GM18861 (cell line): ENCODE data around the gene RAB1A.
"Not testable (repeated sequence)": the region's sequence is repeated elsewhere in the genome, so short reads cannot be mapped to it uniquely, and the experiment has no call there.

Source experiments
- ATAC-seq: cut with Tn5 transposase; IDR thresholded peaks from one replicate; pipeline ENCODE4 v1.9.1; 2021; ENCODE audit not compliant: unreplicated experiment

RAB1A gene

DNA sequence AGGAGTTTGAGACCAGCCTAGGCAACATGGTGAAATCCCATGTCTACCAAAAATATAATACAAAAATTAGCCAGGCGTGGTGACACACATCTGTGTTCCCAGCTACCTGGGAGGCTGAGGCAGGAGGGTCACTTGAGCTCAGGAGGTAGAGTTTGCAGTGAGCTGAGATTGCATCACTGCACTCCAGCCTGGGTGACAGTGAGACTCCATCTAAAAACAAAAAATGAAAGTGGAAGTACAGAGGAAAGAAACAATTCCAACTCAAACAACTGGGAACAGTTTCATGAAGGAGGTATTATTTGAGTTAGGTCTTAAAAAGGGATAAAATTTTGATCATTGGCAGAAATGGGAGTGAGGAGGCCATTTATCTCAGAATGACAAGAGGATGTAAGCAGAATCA lies 6.3 kb upstream of the RAB1A start:
- ATAC-seq, result no peak

DNA sequence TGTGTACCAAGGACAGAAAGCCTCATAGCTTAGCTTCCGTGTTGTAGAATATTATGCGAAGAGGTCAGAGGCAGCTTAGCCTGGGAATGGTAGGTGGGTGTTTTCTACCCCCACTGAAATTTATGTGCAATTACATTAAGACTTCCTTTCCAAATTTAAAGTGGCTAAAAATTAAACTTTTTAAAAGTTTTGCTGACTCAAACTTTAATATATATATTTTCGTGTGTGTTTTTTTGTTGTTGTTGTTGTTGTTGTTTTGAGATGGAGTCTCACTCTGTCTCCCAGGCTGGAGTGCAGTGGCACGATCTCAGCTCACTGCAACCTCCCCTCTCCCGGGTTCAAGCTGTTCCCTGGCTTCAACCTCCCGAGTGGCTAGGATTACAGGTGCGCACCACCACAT lies 4.3 kb upstream of the RAB1A start:
- no peak for ATAC-seq

DNA sequence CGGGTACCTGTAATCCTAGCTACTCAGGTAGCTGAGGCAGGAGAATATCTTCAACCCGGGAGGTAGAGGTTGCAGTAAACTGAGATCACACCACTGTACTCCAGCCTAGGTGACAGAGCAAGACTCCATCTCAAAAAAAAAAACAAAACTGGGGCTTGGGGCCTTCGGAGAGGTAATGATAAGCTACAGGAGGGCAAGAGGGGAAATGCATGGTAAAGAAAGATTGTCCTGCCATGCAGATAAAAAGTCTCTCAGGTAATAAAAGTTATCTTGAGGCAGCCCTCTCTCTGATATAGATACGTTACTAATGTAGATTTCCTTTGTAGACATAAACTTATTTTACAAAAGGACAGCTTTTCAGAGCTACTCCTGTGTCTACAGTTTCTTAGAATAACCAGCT lies 3.7 kb upstream of the RAB1A start:
- ATAC-seq, result no peak

DNA sequence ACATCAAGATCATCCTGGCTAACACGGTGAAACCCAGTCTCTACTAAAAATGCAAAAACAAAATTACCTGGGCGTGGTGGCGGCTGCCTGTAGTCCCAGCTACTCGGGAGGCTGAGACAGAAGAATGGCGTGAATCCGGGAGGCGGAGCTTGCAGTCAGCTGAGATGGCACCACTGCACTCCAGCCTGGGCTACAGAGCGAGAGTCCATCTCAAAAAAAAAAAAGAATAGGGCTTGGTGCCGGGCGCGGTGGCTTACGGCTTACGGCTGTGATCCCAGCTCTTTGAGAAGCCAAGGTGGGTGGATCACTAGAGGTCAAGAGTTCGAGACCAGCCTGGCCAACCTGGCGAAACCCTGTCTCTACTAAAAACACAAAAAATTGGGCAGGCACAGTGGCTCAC lies 3.0 kb upstream of the RAB1A start:
- ATAC-seq, result not testable (repeated sequence)

DNA sequence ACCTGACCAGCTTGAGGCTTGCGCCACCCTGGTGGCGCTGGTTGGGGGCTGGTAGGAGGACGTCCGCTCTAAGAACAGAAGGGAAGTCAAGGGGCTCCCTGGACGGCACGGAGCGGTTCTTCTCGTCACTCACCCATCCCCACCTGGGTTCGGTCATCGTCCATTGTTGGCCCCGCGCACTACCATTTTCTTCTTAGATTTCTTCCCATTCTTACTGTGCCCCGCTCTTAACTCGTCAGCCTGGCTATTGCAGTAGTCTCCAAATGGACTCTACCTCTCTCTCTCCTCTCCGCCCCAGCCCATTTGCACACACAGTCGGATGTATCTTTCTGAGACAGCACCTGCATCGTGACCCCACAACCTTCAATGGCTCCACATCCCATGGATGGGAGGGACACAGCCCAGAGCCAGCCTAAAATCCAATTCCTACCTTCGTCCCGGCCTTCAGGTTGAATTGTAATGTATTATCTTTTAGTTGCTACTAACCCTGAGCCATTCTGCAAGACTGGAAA lies 814 bp upstream of the RAB1A start:
- ATAC-seq, result peak; percentile 13

DNA sequence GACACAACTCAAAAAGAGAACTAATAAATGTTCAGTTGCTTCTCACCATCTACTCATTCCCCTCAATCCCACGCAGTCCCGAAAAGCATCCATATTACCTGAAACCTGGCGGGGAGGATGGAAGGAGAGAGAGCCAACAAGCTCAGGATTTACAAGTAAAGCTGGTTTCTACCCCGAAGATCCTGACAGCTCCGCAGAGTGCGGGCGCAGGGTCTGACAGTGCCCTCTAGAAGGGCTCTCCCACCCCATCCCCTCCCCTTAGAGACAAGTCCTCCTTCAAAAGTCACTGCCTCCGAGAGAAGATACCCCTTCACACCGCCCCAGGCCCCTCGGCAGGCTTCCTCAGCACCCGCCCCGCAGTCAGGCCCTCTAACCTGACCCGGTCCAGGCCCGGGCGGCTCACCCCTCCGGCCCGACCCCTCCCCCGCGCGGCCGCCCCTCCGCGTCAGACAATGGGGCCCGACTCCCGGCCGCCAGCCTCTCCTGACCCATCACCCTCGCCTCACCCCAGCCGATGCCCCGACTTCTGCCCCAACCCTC lies 550 bp downstream of the RAB1A start:
- no peak for ATAC-seq

DNA sequence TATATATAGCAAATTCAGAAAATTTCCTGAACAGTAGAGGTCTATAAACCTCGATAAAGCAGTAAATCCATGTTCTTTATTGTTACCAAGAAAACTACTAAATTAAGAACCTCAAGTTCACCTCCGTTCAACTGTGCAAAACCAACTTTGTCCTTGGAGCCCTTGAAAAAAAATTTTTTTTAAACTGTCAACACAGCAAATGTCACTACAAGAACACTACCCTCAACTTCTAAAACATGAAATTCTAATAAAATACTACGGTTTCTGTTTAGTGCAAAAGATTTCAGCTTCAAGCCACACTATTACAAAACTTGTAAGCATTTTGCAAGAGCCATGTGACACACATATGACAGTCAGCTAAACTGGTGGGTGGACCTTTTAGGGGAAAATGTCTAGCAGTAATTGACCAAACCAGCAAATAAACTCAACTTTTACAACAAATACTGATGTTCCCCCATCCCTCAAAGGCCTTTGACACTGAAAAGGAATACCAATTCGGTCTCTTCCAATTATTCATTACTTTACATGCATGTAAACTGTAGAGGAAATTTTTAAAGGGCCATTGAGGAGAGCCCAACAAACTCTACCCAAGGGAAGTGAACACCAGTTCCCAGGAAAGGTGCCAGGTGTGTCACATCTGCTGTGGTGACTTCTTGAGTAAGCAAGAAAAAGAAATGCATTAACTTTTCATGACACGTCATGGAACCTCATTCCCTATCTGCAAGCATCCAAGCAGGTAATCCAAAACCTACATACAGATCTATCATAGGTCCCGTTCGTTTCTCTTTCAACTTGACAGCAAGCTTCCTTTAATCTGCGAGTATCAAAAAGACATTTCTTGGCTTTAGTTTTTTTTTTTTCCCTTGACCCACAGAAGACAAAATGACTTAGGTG lies 1.4 kb downstream of the RAB1A start:
- no peak for ATAC-seq

DNA sequence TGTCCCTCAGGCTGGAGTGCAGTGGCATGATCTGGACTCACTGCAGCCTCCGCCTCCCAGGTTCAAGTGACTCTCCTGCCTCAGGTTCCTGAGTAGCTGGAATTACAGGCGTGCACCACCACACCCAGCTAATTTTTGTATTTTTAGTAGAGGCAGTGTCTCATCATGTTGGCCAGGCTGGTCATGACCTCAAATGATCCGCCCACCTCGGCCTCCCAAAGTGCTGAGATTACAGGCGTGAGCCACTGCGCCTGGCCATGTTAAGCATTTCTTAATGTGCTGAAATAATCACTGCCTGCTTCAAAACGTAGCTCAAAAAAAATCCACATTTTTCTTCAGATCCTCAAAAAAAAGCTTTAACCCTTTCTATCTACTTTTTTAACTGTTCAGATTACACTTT lies 4.4 kb downstream of the RAB1A start:
- ATAC-seq, result not testable (repeated sequence)

DNA sequence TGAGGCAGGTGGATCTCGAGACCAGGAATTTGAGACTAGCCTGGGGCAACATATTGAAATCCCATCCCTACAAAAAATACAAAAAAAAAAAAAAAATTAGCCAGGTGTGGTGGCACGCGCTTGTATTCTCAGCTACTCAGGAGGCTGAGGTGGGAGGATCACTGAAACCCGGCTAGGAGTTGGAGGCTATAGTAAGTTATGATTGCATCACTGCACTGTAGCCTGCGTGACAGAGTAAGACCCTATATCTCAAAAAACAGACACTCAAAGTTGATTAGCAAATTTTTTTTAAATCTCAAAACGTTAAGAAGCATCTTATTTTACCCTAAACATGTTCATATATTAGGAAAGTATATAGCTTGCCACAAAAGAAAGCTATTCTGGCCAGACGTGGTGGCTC lies 7.6 kb downstream of the RAB1A start:
- no peak for ATAC-seq

DNA sequence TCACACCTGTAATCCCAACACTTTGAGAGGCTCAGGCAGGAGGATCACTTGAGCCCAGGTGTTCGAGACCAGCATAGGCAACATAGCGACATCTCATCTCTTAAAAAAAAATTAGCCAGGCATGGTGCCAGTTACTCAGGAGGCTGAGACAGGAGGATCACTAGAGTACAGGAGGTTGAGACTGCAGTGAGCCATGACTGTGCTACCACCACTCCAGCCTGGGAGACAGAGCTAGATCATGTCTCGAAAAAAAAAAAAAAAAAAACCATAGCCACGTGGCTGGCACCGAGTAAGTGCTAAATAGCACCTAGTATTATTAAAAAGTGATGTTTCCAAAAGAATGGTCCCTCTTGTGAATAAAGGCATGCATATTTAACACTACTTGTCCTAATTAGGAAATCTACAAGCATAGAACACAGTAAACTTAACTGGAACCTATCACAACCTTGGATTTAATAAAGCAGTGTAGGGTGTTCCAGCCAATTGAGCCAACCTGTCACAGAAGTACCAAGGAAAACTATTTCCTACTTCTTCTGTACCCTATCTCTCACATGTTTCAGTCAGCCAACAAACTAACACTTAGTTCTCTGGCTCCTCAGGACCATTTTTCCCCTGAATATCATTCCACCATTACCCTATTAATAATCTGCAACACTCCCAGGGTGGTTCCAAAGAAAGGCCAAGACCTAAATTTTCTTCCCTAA lies 8.8 kb downstream of the RAB1A start:
- no peak for ATAC-seq

DNA sequence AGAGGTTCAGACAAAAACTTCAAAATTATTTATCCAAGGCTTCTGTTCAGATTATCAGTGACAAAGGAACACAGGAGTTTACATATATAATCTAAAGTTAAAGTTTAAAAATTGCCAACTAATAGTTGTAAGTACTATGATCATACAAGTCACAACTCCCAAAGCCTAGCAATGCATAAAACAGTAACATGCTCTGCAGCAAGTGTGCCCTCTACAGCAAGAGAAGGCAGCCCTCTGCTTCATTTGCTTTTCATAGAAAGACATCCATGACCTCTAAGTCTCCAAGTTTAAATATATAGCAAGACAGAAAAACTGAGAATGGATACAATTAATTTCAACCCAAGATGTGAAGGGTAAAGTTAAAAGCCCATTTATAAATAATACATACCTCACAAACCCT lies 13.3 kb downstream of the RAB1A start:
- no peak for ATAC-seq

DNA sequence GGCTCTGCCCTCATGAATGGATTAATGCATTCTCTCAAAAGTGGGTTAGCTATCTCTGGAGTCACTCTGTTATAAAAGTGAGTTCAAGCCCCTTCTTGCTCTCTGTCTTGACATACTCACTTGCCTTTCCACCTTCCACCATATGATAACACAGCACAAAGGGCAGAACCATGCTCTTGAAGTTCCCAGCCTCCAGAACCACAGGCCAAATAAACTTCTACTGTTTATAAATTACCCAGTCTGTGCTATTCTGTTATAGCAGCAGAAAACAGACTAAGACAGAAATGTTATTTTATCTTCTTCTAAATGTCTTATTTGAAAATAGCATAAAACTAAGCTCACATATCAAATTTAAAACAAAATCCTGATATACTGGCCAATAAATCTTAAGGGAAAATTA lies 15.0 kb downstream of the RAB1A start:
- ATAC-seq, result no peak

DNA sequence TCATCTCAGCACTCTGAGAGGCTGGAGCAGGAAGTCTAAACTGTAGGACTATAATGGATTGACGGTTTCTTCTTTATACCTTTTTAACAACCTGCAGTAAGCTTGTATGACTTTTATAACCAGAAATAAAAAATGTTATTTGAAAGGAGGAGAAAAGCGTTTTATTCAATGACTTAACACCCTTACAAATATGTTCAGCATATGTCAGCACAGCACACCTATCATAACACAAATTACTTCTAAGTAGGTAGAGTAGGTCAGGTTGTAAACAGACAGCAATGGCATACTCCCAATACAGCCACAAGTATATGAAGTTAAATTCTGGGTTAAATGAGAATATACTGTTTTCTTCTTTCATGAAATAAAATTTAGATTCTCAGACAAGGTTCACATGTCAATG lies 16.1 kb downstream of the RAB1A start:
- no peak for ATAC-seq

DNA sequence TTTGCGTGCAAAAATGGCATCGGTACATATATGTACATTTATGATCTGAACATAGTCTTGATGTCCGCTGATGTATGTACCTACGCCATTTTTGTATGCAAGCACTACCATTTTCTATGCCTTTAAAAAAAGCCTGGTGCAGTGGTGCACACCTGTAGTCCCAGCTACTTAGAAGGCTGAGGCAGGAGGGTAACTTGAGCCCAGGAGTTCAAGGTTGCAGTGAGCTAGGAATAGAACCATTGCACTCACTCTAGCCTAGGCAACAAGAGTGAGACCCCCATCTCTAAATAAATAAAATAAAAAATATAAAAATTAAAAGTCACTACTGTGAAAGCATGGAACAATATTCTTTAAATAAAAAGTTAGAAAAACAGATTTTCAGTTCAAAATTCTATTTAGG lies 16.7 kb downstream of the RAB1A start:
- ATAC-seq, result no peak

DNA sequence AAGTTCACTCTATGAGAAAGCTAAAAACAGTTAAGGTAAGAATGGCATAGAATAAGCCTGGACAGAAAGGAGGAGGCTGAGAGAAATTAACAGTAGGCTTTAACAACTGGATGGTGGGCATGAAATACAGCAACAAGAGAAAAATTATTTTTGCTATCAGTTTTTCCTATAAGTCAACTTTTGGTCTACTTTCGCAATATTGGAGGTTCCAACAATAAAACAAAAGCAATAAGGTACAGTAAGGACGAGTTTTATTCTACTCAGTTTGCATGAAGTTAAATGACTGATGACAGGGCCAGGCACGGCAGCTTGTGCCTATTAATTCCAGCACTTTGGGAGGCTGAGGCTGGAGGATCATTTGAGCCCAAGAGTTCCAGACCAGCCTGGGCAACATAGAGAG lies 17.3 kb downstream of the RAB1A start:
- ATAC-seq, result no peak

DNA sequence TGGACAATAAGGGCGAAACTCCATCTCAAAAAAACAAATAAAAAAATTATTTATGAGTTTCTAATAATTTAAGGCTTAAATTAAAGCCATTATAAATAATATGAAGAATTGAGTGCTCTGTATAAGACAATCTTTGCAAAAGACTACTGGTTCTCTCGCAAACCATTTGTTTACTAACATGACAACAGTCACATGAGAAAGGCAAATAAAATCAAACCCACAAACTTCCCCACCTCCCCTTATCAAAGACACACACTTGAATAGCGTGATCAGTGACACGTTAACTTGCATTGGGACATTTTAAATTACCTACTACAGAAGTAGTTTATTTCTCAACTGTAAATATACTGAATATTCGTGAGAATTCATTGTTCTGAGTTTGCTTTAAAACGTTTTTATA lies 21.1 kb downstream of the RAB1A start:
- no peak for ATAC-seq

DNA sequence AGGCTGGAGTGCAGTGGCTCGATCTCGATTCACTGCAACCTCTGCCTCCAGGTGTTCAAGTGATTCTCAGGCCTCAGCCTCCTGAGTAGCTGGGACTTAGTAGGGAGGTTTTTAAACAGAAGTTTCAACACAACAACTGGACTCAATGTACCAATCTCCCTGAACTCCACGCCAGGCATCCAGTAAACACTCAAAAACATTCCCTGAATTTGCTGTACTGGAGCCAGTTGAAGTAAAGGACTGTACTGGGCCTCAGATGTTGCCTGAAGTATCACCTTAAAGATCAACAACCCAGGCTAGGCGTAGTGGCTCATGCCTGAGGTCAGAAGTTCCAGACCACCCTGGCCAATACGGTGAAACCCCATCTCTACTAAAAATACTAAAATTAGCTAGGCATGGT lies 22.4 kb downstream of the RAB1A start:
- ATAC-seq, result no peak

DNA sequence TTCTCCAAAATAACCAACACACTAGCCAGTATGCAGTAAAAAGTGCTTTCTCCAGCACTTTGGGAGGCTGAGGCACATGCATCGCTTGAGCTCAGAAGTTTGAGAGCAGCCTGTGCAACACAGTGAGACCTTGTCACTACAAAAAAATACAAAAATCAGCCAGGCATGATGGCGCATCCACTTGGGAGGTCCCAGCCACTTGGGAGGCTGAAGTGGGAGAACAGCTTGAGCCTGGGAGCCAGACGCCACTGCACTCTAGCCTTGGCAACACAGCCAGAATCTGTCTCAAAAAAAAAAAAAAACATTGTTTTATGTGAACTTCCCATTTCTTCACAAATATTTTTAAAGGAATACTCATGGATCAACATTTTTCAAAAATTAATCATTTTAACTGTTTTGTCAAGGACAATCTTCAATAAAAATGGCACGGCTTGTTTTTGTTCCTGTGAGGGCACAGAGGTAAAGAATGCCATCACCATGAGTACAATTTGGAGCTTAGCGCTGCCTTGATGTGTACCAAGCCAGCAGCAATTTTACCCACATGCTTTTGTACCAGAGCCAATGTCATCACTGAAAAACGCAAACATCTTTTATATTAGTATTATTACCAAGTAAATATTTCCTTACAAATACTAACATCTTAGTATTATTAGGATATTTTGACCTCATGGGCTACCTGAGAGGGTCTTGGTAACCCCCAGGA lies 26.7 kb downstream of the RAB1A start:
- no peak for ATAC-seq

DNA sequence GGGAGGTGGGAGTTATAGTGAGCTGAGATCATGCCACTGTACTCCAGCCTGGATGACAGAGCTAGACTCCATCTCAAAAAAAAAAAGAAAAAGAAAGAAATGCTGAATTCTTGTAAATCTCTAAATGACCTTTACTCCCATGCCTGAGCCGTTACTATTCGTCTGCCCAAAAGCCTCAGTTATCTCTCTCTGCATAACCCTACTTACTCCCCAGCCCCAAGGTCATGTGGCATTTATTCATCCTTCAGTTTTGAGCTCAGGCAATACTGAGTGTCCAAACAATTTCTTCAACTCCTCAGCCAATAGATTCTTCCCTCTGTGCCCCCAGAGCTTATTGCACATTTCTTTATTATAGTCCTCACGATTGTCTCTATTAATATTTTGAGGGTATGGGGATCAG lies 28.8 kb downstream of the RAB1A start:
- no peak for ATAC-seq

DNA sequence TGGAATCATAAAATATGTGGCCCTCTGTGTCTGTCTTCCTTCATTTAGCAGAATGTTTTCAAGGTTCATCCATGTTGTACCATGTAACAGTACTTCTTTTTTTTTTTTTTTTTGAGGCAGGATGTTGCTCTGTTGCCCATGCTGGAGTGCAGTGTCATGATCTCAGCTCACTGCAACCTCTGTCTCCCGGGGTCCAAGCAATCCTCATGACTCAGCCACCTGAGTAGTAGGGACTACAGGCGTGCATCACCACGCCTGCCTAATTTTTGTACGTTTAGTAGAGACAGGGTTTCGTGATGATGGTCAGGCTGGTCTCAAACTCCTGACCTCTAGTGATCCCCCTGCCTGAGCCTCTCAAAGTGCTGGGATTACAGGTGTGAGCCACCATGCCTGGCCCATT lies 31.2 kb downstream of the RAB1A start:
- no peak for ATAC-seq

DNA sequence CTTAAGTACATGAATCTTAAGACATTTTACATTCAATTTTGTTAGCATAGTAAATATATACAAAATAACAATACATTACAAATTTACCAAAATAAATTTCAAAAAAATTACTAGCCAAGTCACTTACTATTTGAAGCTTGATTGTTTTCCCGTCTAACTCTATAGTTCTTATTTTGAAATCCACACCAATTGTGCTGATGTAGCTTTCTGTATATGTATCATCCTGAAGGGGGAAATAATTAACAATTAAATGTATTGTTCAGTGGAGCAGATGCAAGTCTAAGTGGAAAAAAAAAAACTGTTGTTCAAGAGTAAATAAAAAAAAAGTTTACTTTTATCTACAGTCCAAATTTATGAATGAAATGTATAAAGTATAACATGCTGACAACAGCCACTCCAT lies 32.1 kb downstream of the RAB1A start:
- no peak for ATAC-seq
